Measurements from ENCODE around the gene PSEN1.
"Not testable (repeated sequence)": the region's sequence is repeated elsewhere in the genome, so short reads cannot be mapped to it uniquely, and the experiment has no call there.

The PSEN1 gene

GRCh38 chr14:73189651-73190050 lies 53.3 kb downstream of the PSEN1 start:
- in situ Hi-C loops (cut with MboI; ENCODE audit: low sequenced_read_pairs, unreplicated experiment): no loop called here
- TF ChIP-seq CTCF (IDR thresholded peaks at IDR 0.05; ENCODE audit: borderline replicate concordance, control extremely low read depth, extremely low read depth, insufficient read depth, missing control alignments): no peak
- DNase-seq (ENCODE audit: low spot score): no peak

GRCh38 chr14:73191441-73191840 lies 55.1 kb downstream of the PSEN1 start:
- no peak for TF ChIP-seq CTCF (IDR thresholded peaks at IDR 0.05; ENCODE audit: borderline replicate concordance, control extremely low read depth, extremely low read depth, insufficient read depth, missing control alignments)
- in situ Hi-C loops (cut with MboI; ENCODE audit: low sequenced_read_pairs, unreplicated experiment): no loop called here
- no peak for DNase-seq (ENCODE audit: low spot score)

GRCh38 chr14:73194306-73194705 lies 58.0 kb downstream of the PSEN1 start:
- in situ Hi-C loops (cut with MboI; ENCODE audit: low sequenced_read_pairs, unreplicated experiment); DNase-seq (ENCODE audit: low spot score): not testable (repeated sequence)

- no peak for DNase-seq (ENCODE audit: low spot score)
- no peak for TF ChIP-seq CTCF (IDR thresholded peaks at IDR 0.05; ENCODE audit: borderline replicate concordance, control extremely low read depth, extremely low read depth, insufficient read depth, missing control alignments)
- in situ Hi-C loops (cut with MboI; ENCODE audit: low sequenced_read_pairs, unreplicated experiment): no loop called here
Measured at GRCh38 chr14:73198253-73198652, 61.9 kb downstream of the PSEN1 start.

GRCh38 chr14:73203527-73203926 lies 67.2 kb downstream of the PSEN1 start:
- TF ChIP-seq CTCF (IDR thresholded peaks at IDR 0.05; ENCODE audit: borderline replicate concordance, control extremely low read depth, extremely low read depth, insufficient read depth, missing control alignments): no peak
- in situ Hi-C loops (cut with MboI; ENCODE audit: low sequenced_read_pairs, unreplicated experiment): no loop called here
- DNase-seq (ENCODE audit: low spot score): no peak

- TF ChIP-seq CTCF (IDR thresholded peaks at IDR 0.05; ENCODE audit: borderline replicate concordance, control extremely low read depth, extremely low read depth, insufficient read depth, missing control alignments): no peak
- no peak for DNase-seq (ENCODE audit: low spot score)
- in situ Hi-C loops (cut with MboI; ENCODE audit: low sequenced_read_pairs, unreplicated experiment): no loop called here
Measured at GRCh38 chr14:73207615-73208014, 71.3 kb downstream of the PSEN1 start.

- DNase-seq (ENCODE audit: low spot score): no peak
- TF ChIP-seq CTCF (IDR thresholded peaks at IDR 0.05; ENCODE audit: borderline replicate concordance, control extremely low read depth, extremely low read depth, insufficient read depth, missing control alignments): no peak
- in situ Hi-C loops (cut with MboI; ENCODE audit: low sequenced_read_pairs, unreplicated experiment): no loop called here
Measured at GRCh38 chr14:73208390-73208789, 72.1 kb downstream of the PSEN1 start.

Data from GM13976 (cell line).